Fibroblast of lung (primary cell): ENCODE results near the gene R3HDML. TPM values are rescaled to one million over a fixed set of nuclear protein-coding genes. Genes with fewer than 3 reads are reported as not detected.

Experiments used
- DNase-seq, 2 donors: peaks; one replicate each; pipeline versions ENCODE4 v3.0.0 to v3.0.0-alpha.2; 2010; ENCODE audit warnings: low read depth in 2 of 2
- H2AFZ ChIP-seq: 2 replicates; pipeline ENCODE4 v1.5.1; 2012; ENCODE audit warnings: low read length, control low read depth, inconsistent platforms
- H3K27ac ChIP-seq: 2 replicates; pipeline ENCODE4 v1.5.1; 2011; ENCODE audit warnings: low read length, control low read depth; ENCODE audit not compliant: insufficient read depth
- H3K27me3 ChIP-seq: 2 replicates; pipeline ENCODE4 v1.5.1; 2011; ENCODE audit warnings: mild to moderate bottlenecking, low read length; ENCODE audit not compliant: control insufficient read depth, insufficient read depth
- H3K36me3 ChIP-seq: 2 replicates; pipeline ENCODE4 v1.5.1; 2011; ENCODE audit warnings: low read length; ENCODE audit not compliant: control insufficient read depth, insufficient read depth
- H3K4me1 ChIP-seq: 2 replicates; pipeline ENCODE4 v1.5.1; 2011; ENCODE audit warnings: low read length; ENCODE audit not compliant: control insufficient read depth, insufficient read depth; ENCODE audit errors: extremely low read depth
- H3K4me2 ChIP-seq: 2 replicates; pipeline ENCODE4 v1.5.1; 2011; ENCODE audit warnings: low read length, control low read depth; ENCODE audit not compliant: insufficient read depth; ENCODE audit errors: extremely low read depth
- H3K4me3 ChIP-seq, 4 experiments: fragments of 200-600 bp in 1 of 4; sonication (generic) in 1 of 4; replicated peaks in 1 of 4; 2 replicates each; pipeline ENCODE4 v1.5.1; 2011 to 2016; ENCODE audit warnings: low read length in 4 of 4, low read depth in 3 of 4, mild to moderate bottlenecking in 3 of 4, control low read depth in 2 of 4, inconsistent platforms in 1 of 4, mixed read lengths in 1 of 4; ENCODE audit not compliant: insufficient read depth in 1 of 4; ENCODE audit errors: control extremely low read depth in 1 of 4
- H3K79me2 ChIP-seq: 2 replicates; pipeline ENCODE4 v1.5.1; 2012; ENCODE audit warnings: mild to moderate bottlenecking, low read length, inconsistent platforms; ENCODE audit not compliant: control insufficient read depth, insufficient read depth
- H3K9ac ChIP-seq: 2 replicates; pipeline ENCODE4 v1.5.1; 2011; ENCODE audit warnings: mild to moderate bottlenecking, low read length, control low read depth; ENCODE audit not compliant: insufficient read depth
- H3K9me3 ChIP-seq: 2 replicates; pipeline ENCODE4 v1.5.1; 2012; ENCODE audit warnings: low read depth, low read length; ENCODE audit not compliant: control insufficient read depth, insufficient read depth
- H4K20me1 ChIP-seq: 2 replicates; pipeline ENCODE4 v1.5.1; 2011; ENCODE audit warnings: low read length; ENCODE audit not compliant: control insufficient read depth, insufficient read depth; ENCODE audit errors: extremely low read depth
- CTCF ChIP-seq, 2 donors: IDR thresholded peaks in 1 of 2; conservative IDR thresholded peaks in 1 of 2; 1 replicate in 1 of 2; 2 replicates in 1 of 2; pipeline ENCODE4 v1.5.1; 2011 to 2012; ENCODE audit warnings: low read length in 2 of 2, control low read depth in 1 of 2, inconsistent platforms in 1 of 2, low read depth in 1 of 2, mild to moderate bottlenecking in 1 of 2
- EZH2 ChIP-seq: IDR thresholded peaks from 2 replicates; pipeline ENCODE4 v1.5.1; 2012; ENCODE audit warnings: low read length, control low read depth, mild to moderate bottlenecking; ENCODE audit errors: missing control alignments
- polyA plus RNA-seq, 2 donors: library from polyadenylated mRNA; depleted of rRNA in 1 of 2; stranded (reverse) in 1 of 2; unstranded in 1 of 2; fragments of >200 nt; gene quantifications; 2 replicates each; pipeline ENCODE4 v1.2.1, GENCODE V29; 2011 to 2012; ENCODE audit warnings: missing spikeins in 1 of 2
- total RNA-seq: library from RNA; depleted of rRNA; stranded (reverse); fragments of >200 nt; gene quantifications from 2 replicates; pipeline ENCODE4 v1.2.1, GENCODE V29; 2014

The R3HDML gene
- total and polyA plus RNA-seq, 2 donors (not counting 1 experiment from before 2014, with no cell fraction given): not detected

GRCh38 chr20:44394702-44395460 is 58.0 kb downstream of the R3HDML start:
- no peak overlapping the region for H3K27ac ChIP-seq
- no peaks in the 10 kb centered on the region for H3K79me2 ChIP-seq
- H3K27me3 ChIP-seq: peaks cover 3% of the 10 kb centered on the region
- H3K4me1 ChIP-seq: no peaks in the 10 kb centered on the region
- H3K4me2 ChIP-seq: no peak overlapping the region
- TF ChIP-seq CTCF (conservative IDR thresholded peaks at IDR 0.05 in 1 of 2, IDR thresholded peaks at IDR 0.05 in 1 of 2; ENCODE audit: low read depth in 1 of 2, low read length in 2 of 2) (no peak), EZH2 (no peak)
- no peaks in the 10 kb centered on the region for H3K36me3 ChIP-seq
- no peak overlapping the region for H3K4me3 ChIP-seq
- H3K9me3 ChIP-seq: no peaks in the 10 kb centered on the region
- H4K20me1 ChIP-seq: no peaks in the 10 kb centered on the region
- H3K9ac ChIP-seq: no peak overlapping the region
- DNase-seq: peak in 1 of 2 donors; percentile 53
- H2AFZ ChIP-seq: no peak overlapping the region

GRCh38 chr20:44395461-44396340 is 58.9 kb downstream of the R3HDML start:
- no peak overlapping the region for H3K4me2 ChIP-seq
- H4K20me1 ChIP-seq: no peaks in the 10 kb centered on the region
- no peak overlapping the region for H3K9ac ChIP-seq
- TF ChIP-seq EZH2 (no peak), CTCF (conservative IDR thresholded peaks at IDR 0.05 in 1 of 2, IDR thresholded peaks at IDR 0.05 in 1 of 2; ENCODE audit: low read depth in 1 of 2, low read length in 2 of 2) (no peak)
- H3K27ac ChIP-seq: no peak overlapping the region
- DNase-seq: no peak
- no peaks in the 10 kb centered on the region for H3K79me2 ChIP-seq
- H3K27me3 ChIP-seq: peaks cover 3% of the 10 kb centered on the region
- no peaks in the 10 kb centered on the region for H3K9me3 ChIP-seq
- H3K4me1 ChIP-seq: no peaks in the 10 kb centered on the region
- H3K36me3 ChIP-seq: no peaks in the 10 kb centered on the region
- H2AFZ ChIP-seq: no peak overlapping the region
- H3K4me3 ChIP-seq: no peak overlapping the region

- Histone ChIP-seq H3K4me1 (no peaks in the 10 kb centered on the region), H3K4me2 (no peak overlapping the region), H3K9me3 (no peaks in the 10 kb centered on the region), H4K20me1 (no peaks in the 10 kb centered on the region), H3K4me3 (no peak overlapping the region), H2AFZ (no peak overlapping the region), H3K27ac (no peak overlapping the region), H3K9ac (no peak overlapping the region), H3K36me3 (no peaks in the 10 kb centered on the region), H3K27me3 (peaks cover 3% of the 10 kb centered on the region), H3K79me2 (no peaks in the 10 kb centered on the region)
- DNase-seq: no peak
- no peak for TF ChIP-seq EZH2
Measured at GRCh38 chr20:44396369-44397130, 59.7 kb downstream of the R3HDML start.
